ENCODE data around the gene TFF2.

Gene TFF2

DNA sequence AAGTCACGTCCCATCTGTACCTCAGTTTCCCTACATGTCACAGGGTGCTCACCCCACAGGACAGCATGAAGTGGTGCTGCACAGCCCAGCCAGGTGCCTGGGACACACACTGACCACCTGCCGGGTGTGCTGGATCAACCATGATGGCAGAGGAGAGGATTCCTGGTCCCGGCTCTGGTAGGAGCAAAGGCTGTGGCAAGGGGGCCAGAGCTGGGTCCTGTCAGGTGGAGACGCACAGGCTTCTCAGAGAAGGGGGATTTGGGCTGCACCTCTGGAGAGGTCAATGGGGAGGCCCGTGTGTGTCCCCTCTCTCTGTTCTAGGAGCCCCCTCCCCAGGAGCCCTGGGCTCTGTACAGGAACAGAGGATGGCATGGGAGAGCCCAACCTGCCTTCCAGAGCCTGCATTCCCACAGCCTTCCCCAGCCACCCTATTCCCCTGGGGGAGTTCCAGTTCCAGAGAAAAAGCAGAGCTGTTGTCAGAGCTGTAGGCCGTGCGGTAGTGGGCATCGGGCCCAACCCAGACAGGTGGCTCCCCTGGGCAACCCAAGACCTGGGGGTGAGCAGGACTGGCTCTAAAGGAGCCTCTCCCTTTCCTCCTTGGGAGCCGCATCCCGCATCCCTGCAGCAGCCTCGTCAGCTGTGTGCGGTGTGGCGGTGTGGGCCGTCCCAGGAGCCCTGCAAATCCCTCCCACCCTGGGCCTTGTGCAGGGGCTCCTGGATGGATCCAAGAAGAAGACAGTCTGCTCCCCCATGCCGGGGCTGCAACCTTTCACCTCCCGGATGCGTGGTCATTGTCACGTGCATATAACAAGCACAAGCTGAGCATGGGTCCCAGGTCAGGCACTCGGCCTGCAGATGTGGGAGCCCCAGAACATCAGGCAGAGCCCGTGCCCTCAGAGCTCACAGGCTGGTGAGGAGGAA is 32.7 kb downstream of the TFF2 start:
- no peak for DNase-seq

DNA sequence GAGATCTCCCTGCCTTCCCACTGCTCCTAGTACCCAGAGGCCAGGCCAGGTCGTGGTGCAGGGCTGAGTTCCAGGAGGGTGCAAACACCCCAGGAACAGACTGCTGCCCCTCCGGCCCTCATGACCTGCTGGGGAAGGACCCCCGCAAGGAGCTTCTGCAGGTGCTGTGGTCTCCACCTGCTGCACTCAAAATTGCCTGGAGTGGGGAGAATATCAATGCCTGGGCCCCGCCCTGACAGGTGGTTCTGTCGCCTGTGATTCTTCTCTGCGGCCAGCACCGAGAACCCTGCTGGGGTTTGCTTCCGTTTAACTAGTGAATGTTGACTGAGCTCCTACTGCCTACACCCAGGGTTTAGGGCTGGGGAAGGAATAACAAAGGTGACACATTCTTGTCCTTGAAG is 33.5 kb downstream of the TFF2 start:
- no peak for DNase-seq

DNA sequence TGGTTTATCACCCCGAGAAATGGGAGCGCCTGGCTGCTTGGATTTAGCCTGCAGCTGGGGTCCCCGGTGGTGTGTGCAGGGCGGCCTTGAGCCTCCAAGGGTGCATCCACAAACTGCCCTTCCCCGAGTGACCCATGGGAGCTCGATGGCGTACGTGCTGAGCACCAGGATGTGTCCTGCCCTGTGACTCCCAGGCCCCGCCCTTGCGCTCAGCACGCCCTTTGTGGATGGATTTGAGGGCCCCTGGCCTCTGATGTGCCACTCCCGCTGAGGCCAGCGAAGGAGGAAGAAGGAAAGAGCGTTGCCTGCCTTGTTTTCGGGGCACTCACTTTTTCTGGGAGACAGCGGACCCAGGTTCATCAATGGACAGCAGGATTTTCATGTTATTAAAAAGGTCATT is 33.9 kb downstream of the TFF2 start:
- no peak for DNase-seq

DNA sequence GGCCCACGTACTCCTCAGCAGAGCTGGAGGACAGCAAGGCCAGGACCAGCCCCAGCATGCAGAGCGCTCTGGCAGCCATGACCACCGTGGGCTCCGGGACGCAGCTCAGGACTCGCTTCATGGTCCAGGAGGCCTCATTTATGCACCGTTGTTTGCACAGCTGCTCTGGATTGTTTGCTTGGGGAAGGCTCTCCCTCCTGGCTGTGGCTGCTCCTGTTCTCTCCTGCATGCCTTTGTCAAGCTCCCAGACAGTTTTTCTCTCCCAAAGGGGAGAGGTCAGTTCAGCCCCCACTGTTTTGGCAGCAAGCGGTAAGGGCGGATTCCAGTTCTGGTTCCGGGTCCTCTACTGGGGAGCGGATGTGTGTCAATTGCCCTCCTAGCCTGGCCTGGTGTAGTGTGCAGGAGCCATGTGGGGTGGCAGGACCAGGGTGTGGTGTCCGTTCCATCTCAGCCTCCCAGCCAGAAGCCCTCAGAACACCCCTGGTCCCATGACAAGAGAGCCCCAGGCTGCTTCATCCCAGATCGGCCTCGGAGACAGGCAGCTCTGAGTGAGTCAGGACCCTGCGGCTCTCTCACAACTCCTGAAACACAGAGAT is 35.4 kb downstream of the TFF2 start, which contains the start of gene TFF3:
TSS of gene TFF3 (minus strand) at position 114 of the 596 bp plus-strand sequence. CDS start at position 79, 35 bp downstream.
- DNase-seq: no peak

DNA sequence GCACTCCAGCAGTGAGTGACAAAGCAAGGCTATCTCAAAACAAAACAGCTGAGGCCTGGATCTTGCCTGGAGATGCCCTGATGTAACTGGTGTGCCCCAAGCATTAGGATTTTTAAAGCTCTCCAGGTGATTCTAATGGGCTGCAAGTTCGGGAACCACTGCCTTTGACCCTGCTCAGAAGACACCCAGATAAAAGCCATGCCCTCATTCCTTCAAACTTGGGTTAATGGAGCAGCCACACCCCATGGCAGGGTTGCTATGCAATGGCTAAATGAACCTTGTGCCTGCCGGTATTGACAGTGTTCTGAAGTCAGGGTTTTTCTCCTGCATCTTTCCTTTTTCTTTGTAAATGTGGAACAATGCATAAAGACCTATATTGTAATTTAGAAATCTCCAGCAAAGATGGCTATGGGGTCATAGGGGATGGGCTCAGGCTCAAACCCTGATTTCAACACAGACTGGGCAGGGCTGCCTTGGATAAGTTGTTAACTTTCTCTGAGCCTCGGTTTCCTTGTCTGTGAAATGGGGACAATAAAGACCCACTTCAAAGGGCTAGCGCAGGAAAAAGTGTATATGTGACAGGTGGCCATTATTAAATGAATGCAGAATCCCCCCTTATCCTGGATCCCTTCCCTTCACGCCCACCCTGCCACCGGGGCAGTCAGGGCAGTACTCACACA is 36.0 kb downstream of the TFF2 start:
- DNase-seq: no peak

DNA sequence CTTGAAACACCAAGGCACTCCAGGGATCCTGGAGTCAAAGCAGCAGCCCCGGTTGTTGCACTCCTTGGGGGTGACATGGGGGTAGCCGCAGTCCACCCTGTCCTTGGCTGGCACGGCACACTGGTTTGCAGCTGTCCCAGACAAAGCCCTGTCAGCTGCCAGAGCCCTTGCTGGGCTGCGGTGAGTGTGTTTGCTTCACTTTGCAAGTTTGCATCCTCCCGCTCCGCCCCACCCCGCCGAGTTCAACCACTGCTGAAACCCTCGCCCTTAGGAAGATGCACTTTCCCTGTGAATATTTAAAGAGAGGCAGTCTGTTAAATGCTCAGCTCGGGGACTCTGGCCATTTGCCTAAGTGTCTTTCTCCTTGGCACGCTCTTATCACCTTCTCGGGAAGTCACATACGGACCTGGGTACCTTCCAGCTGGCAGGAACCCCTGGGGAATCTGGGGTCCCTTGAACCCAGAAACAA is 37.3 kb downstream of the TFF2 start:
- DNase-seq: no peak

DNA sequence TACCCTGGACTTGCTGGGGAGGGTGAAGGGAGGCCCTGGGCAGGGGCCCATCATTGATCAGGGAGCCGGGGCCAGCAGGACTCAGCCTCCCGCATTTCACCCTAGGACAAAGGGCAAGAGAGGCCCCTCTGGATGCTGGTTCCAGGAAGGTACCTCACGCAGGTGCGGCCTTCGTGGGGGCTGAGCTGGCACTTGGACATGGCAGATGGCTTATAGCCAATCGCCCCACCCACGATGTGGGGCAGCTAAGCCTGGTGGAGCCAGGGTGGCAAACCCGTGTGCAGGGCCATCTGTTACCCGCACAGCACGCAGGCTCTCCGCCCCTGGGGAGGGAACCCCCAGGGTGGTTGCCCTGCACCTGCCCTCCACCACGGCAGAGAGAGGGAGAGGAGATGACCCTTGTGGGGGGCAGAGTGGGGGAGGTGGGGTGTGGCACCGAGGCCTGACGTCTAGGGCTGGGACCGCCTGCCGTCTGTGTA is 38.1 kb downstream of the TFF2 start:
- no peak for DNase-seq

DNA sequence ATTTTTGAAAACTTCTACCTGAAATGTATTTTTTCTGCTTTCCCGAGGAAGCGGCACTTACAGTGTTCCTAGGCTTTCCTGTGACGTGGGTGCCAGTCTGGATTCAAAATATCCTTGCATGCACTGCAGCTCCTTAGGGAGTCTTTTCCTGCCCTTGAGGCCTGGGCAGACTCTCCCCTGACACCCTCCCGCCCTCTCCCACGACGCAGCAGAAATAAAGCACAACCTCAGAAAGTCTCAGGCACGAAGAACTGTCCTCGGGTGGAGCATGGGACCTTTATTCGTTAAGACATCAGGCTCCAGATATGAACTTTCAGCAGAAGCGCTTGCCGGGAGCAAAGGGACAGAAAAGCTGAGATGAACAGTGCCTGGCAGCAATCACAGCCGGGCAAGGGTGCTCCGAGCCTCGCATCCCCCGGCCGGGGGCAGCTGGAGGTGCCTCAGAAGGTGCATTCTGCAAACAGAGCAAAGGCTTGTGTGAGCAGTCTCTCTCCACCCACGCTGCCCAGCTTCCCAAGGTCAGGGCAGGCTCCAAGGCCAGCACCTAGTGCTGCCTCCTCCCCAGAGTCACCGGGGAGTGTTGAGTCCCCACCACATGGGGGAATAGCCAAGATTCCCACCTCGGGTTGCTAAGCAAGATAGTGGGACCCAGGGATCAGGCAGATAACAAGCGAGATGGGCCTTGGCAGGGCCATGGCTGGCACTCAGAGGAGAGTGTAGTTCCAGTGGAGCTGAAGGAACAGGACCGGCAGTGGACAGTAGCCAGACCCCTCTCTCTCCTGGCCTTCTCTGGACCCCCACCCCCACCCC is 38.8 kb downstream of the TFF2 start:
- DNase-seq: no peak

DNA sequence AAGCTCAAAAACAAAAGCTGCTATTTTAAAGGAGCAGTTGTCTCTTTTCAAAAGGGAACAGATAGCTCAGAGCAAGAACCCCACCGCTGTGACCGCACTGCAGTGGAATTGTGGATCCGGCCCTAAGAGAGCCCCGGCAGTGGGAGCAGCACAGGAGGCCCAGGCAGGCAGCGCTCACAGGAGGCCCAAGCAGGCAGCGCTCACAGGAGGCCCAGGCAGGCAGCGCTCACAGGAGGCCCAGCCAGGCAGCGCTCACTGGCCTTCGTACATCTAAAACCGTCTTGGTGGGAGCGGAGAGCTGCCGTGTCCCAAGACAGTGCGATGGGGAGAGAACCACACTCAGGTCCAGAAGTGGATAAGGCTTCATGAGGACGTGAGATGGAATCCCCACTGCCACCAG is 39.6 kb downstream of the TFF2 start:
- DNase-seq: no peak

DNA sequence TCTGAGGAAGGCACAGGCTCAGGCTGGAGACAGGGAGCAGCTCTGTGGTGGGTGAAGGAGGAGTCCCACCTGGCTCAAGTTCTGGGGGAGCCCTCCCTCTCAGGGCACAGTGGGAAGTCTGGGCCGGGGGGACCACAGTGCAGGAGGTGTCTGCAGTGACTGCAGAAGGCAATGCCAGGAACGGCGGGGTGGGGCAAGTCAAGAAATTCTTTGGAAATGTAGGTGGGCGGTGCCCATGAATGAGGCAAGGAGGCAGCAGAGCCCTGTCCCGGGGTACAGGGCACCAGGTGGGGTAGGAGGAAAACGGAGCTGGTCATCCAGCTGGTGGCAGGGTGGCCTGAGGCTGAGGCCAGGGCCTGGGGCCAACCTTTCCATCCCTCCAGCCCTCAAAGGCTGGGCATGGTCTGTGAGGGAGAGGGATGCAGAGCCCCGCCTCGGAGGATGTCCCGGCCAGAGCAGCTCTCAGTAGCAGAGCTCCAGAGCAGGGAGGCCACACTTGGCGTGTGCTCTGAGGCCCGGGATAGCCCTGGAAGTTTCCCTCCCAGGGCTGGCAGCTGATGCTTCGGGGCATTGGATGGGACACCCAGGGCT is 40.3 kb downstream of the TFF2 start:
- DNase-seq: no peak

DNA sequence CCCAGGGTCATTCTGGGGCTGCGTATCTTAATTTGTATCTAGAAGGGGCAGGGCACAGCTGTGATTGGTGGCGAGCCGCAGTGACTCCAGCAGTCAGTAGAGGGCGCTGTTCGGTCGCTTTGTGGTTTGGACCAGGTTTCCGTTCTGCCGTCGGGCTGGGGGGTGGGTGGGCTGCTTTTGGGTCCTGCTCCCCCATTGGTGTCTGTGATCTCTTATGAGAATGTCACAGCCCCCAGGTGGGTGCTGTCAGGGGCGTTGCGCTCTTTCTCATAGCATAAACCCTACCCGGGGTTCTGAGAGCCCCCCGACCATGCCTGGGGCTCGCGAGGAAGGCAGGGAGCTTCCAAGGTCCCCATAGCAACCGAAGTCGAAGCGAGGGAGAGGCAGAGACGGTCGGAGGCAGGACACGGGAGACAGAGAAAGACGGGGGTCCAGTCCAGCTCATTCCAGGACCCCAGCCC is 41.0 kb downstream of the TFF2 start:
- no peak for DNase-seq

DNA sequence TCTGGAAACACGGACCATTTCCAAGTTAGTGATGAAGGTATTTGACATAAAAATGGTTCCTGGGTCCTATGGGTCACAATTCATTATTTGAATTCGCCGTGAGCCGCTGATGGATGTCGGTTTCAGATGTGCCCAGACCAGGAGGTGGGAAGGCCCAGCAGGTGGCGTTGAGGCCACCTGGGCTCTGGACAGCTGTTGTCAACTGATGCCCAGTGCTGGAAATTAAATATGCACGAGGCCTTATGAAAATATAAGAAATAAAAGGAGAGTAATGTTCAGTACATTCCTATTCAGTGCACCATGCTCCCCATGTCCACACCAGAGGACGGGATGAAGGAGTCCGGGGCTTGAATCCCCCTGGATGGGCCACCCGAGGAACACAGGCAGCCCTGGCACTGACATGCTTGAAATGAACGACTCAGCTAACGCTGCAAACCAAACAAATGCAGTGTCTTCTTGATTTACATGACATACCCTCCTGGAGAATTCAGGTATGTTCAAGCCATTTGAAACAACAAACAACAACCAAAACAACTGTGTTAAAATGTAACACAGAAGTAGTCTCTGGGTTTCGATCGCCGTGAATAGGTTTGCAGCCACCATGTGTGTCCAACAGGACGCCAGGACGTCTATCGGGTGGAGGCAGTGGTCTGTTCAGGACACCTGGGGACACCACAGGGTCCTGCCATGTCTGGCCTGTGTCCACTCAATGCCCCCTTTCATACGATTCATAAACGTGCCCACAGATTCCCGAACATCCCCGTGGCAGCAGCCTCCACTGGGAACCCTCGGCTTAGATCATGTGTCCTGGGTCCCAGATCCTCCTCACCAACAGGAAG is 41.7 kb downstream of the TFF2 start:
- DNase-seq: no peak

DNA sequence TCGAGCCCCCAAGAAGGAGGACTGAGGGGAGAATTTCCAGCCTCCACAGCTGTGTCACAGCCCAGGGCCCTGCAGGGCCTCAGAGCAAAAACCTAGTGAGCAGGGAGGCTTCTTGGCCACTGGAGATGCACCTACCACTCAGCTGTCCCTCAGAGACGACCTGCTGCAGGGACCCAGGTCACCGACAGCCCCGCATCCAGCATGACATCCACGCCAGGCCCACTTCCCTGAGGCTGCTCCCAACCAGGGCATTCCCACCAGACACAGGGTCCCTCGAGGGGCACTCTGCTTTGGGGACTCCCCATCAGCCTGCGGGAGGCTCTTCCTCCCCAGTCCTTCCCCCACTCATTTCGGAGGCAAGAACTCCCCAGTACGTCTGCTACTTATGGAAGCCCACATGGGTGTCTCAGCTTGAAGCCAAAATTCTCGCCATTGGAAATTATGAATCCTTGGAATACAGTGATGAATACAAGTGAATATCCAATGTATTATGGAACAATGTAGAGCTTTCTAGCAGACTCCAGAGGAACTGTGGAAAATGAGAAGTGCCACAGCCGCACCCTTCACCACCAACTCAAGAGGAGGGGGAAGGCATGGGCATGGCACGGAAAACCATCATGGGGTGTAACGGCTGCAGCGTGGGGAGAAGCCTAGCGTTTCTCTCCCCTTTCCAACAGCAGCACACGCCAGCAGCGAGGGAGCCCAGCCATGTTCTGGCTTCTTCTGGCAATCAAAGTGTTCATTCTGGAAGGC is 42.5 kb downstream of the TFF2 start:
- DNase-seq: no peak

DNA sequence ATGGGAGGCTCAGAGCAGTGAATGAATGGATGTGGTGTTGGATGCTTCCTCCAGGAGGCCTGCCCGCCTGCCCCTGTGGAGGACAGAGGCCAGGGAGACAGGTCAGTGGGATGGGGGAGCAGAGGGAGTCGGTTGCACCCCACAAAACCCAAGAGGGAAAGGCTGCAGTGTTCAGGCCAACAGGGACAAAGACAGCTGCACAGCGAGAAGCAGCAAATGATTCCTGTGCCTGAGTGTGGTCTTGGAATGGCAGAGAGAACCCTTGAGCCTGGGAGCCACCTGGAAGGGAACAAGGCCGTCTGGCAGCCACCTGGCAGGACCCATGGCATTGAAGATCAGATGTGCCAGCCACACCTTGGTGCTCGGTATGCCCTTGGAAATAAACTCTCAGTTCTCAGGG is 43.7 kb downstream of the TFF2 start:
- DNase-seq: no peak

DNA sequence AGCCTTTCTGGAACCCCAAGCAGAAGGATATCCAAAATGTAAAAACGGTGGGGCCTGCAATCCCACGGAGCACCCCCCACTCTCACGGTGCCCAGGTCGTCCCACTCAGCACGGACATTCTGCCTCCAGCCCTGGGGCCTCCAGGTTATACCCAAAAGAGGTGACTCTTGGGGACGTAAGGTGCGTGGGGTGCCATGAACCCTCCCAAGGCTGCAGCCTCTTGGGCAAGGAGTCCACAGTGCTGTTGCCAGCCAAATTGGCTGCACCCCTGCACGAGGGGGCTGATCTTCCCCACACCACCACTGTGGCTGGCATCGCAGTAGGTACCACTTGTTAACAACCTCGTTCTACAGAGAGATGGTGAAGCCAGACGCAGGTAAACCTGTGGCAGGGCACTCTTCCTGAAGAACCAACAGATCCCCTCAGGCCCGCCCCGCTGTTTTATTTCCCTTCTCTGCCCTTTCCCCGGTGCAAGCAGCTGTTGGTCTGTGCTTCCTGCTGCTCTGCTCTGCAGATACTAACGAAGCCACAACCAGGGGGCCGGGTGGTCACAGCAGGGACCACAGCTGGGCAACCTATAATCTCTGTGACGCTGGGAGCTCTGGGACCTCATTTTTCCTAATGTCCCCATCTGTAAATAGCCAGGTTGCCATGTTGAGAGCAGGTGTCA is 44.3 kb downstream of the TFF2 start:
- no peak for DNase-seq

DNA sequence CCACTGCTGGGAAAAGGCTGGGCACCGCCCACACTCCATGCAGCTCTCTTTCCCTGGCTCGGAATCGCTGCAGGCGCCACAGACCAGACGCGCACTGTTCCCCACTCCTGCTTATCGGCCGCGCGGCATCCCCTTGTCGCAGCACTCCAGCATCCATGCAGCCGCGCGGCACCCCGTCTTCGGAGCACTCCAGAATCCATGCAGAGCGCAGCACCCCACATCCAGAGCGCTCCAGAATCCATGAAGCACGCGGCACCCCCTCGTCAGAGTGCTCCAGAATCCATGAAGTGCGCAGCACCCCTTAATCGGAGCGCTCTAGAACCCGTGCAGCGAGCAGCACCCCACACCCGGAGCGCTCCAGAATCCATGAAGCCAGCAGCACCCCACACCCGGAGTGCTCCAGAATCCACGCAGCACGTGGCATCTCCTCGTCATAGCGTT is 45.1 kb downstream of the TFF2 start:
- no peak for DNase-seq

DNA sequence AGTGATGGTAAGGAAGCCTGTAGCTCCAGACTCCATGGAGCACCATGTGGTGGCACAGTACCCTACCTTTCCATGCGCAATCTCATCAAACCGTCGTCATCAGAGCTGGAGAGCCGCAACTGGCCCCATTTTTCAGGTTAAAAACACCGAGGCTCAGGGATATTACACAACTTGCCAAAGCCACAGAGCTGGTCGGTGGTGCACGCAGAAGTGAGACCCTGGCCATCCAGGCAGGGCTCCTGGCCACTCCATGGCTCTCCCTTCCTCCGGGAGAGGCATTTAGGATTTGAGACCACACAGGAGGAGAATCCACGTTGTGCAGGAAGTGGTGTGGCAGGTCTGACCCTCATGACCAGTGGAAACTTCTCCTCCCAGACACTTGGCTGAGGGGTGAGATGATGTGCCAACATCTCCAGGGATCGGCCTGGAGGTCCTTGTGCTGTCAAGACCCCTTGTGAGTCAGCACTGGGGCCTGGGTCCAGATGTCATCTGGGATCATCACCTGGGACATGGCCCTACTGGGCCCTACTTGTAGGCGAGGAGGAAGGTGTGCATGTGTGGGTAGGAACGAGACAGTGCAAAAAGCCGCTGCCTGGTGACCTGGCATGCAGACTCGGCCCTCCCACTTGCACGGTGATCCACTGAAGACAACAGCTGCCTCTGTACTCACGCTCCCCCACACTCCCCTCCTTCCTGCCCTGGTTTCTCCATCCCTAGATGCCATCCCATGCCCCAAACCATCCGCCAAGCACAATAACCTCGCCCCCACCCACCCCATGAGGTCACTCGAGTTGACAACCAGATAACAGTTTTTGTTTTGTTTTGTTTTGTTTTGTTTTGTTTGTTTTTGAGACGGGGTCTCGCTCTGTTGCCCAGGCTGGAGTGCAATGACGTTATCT is 46.0 kb downstream of the TFF2 start:
- no peak for DNase-seq

DNA sequence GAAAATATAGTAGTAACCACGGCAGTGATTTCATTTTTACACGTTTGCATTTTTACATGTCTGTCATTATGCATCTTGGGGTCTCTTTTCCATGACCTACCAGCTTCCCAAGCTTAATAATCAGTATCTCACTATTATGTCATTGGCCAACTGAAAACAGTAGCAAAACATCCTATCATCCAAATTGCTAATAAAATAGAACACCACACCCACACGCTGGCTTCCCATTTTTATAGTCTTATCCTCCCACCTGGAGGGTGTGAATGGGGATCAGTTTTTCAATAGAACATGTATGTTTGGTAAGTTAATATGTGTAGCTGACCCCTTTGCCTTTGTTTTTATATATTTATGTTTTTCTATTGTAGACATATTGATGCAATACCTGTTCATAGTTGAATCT is 47.4 kb downstream of the TFF2 start:
- DNase-seq: no peak

DNA sequence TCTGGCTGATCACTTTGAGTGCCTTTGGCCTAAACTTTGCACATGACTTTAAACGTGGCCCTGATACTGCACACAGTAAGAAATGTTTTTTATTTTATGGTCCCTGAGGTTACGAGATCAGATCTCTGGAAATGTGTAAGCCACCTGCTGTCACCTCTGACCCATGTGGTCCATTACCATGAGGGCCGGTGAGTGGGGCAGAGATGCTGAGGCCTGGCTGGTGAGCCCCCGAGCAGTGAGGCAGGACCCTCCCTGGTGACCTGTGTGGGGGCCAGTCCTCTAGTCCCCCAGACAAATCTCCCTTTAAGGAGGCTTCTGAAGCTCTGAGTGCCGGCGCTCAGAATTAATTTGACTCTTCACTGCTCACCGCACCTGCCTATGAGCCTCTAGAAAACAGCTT is 48.0 kb downstream of the TFF2 start:
- DNase-seq: no peak

Measured in HCEC 1CT (cell line).